Prostate gland (tissue), 2 donors: ENCODE results near the gene SLC34A3.

Source experiments
- POLR2A ChIP-seq: fragments of 450-650 bp; IDR thresholded peaks from one replicate; pipeline ENCODE4 v1.6.1; 2016; ENCODE audit warnings: antibody characterized with exemption, mild to moderate bottlenecking
- POLR2AphosphoS5 ChIP-seq: sonication (generic); formaldehyde crosslinking; IDR thresholded peaks from one replicate; pipeline ENCODE4 v1.6.1; 2017; ENCODE audit warnings: antibody characterized with exemption
- TF ChIP-seq, protein P1 (sequence below), 4 experiments: fragments of 200-600 bp in 2 of 4; fragments of 450-650 bp in 2 of 4; sonication (generic) in 2 of 4; IDR thresholded peaks; 1 replicate in 3 of 4; 2 replicates in 1 of 4; pipeline ENCODE4 v1.5.1; 2016 to 2019; ENCODE audit warnings: antibody characterized with exemption in 4 of 4, mild to moderate bottlenecking in 2 of 4, moderate library complexity in 2 of 4

GRCh38 chr9:137265496-137266161 is 34.9 kb downstream of the SLC34A3 start:
- TF ChIP-seq, protein P1, sequence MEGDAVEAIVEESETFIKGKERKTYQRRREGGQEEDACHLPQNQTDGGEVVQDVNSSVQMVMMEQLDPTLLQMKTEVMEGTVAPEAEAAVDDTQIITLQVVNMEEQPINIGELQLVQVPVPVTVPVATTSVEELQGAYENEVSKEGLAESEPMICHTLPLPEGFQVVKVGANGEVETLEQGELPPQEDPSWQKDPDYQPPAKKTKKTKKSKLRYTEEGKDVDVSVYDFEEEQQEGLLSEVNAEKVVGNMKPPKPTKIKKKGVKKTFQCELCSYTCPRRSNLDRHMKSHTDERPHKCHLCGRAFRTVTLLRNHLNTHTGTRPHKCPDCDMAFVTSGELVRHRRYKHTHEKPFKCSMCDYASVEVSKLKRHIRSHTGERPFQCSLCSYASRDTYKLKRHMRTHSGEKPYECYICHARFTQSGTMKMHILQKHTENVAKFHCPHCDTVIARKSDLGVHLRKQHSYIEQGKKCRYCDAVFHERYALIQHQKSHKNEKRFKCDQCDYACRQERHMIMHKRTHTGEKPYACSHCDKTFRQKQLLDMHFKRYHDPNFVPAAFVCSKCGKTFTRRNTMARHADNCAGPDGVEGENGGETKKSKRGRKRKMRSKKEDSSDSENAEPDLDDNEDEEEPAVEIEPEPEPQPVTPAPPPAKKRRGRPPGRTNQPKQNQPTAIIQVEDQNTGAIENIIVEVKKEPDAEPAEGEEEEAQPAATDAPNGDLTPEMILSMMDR (IDR thresholded peaks at IDR 0.05) = no peak
- TF ChIP-seq POLR2A (no peak), POLR2AphosphoS5 (no peak)
